Measurements from ENCODE around the gene MPDU1. TPM values are rescaled to one million over a fixed set of nuclear protein-coding genes. Genes with fewer than 3 reads are reported as not detected.

The MPDU1 gene
- total and polyA plus RNA-seq, 10 of the 15 experiments (the other 5 are each of a cell fraction or from before 2014, with no cell fraction given), result 3.6 to 138 (median 78.9) TPM

- 0 out of 2 replicates have a peak overlapping the region, but pooled peaks have one; percentile 31 for H3K4me3 ChIP-seq
- H3K79me2 ChIP-seq (ENCODE audit: control insufficient read depth, insufficient read depth, low read length), result no peaks in the 10 kb centered on the region
- peak; percentile 95 for FAIRE-seq
- DNase-seq (ENCODE audit: low read depth, low spot score), result peak; percentile 95
- H3K4me2 ChIP-seq (ENCODE audit: control insufficient read depth, insufficient read depth), result peak overlapping the region; percentile 45
- ATAC-seq, result peak; percentile 91
- ChIA-PET RAD21 (ENCODE audit: unreplicated experiment) (interaction anchor here (0.7 to 1.8 kb wide), 7 partner anchors 8 to 135 kb away, joined by 3 to 7 read pairs (median 5); partner anchors contain the start of gene TP53), POLR2A (interaction anchor here (0.5 to 1.5 kb wide), 12 partner anchors 7 to 374 kb away, joined by 3 to 6 read pairs (median 3); partner anchors contain the start of genes ACADVL, DLG4, SENP3 and TMEM256), SMC1A (ENCODE audit: uncharacterized antibody, unreplicated experiment) (interaction anchor here (0.9 to 2.2 kb wide), 6 partner anchors 8 to 598 kb away, joined by 3 to 10 read pairs (median 4); partner anchors contain the start of gene SENP3), CTCF (interaction anchor here (0.6 to 2.5 kb wide), 11 partner anchors 8 to 201 kb away, joined by 3 to 20 read pairs (median 3); partner anchors contain the start of genes FXR2, SENP3 and TP53)
- H3K9me3 ChIP-seq (replicated peaks; ENCODE audit: control insufficient read depth, insufficient read depth, low read length), result no peaks in the 10 kb centered on the region
- H3K27ac ChIP-seq (ENCODE audit: control insufficient read depth, insufficient read depth), result no peak overlapping the region; the same call in 1 of the 2 replicates
- in situ Hi-C loops (cut with MboI) (loop anchor here (25.0 kb wide), 1 partner anchor 515 kb away; the partner anchor contains the start of genes SLC16A11 and SLC16A13), intact Hi-C loops (cut with micrococcal nuclease; ENCODE audit: unreplicated experiment) (no loop called here)
- 2% methylated on average over 6 of the region's 6 CpGs for WGBS (ENCODE audit: insufficient coverage, insufficient replicate concordance, low lambda C conversion rate, missing lambda C conversion rate)
- H2AFZ ChIP-seq (ENCODE audit: control insufficient read depth, low read depth, low read length), result no peak overlapping the region
- BruUV-seq (replicated peaks), result no TSS peak
- H4K20me1 ChIP-seq (ENCODE audit: control insufficient read depth, insufficient read depth), result no peaks in the 10 kb centered on the region
- H3K36me3 ChIP-seq (ENCODE audit: control insufficient read depth in 2 of 2, insufficient read depth in 2 of 2, low read length in 1 of 2), result no peaks in the 10 kb centered on the region
- no peaks in the 10 kb centered on the region; a peak in 1 of 4 replicates for H3K27me3 ChIP-seq (replicated peaks in 1 of 2; ENCODE audit: control insufficient read depth in 2 of 2, insufficient read depth in 2 of 2, low read length in 1 of 2)
- peak overlapping the region; percentile 7; the same call in 1 of the 2 replicates for H3K9ac ChIP-seq (ENCODE audit: control insufficient read depth, insufficient read depth, low read length)
- peaks cover 31% of the 10 kb centered on the region for H3K4me1 ChIP-seq (ENCODE audit: control insufficient read depth, insufficient read depth, low read length)
- no peak for TF ChIP-seq TAF1 (IDR thresholded peaks at IDR 0.05; ENCODE audit: borderline replicate concordance, low read depth, low read length)
- TF ChIP-seq BCL3 (IDR thresholded peaks at IDR 0.05; ENCODE audit: borderline replicate concordance, insufficient read depth, low read depth, low read length, poor library complexity, severe bottlenecking), result no peak
- TF ChIP-seq IKZF2 (IDR thresholded peaks at IDR 0.05), result peak; percentile 96 to 98
- 0 out of 2 replicates have a peak, but pooled peaks have one; percentile 55 for TF ChIP-seq NR2F1 (conservative IDR thresholded peaks at IDR 0.05)
- TF ChIP-seq DPF2 (IDR thresholded peaks at IDR 0.05), result peak; percentile 71; the same call in 1 of the 2 replicates
- TF ChIP-seq ELK1 (IDR thresholded peaks at IDR 0.05; ENCODE audit: low read depth, low read length), result no peak
- TF ChIP-seq ZBTB40 (IDR thresholded peaks at IDR 0.05; ENCODE audit: borderline replicate concordance), result no peak
- TF ChIP-seq ZNF384 (IDR thresholded peaks at IDR 0.05; ENCODE audit: borderline replicate concordance, low read depth, low read length), result peak; percentile 94
- TF ChIP-seq YBX1 (IDR thresholded peaks at IDR 0.05), result no peak
- no peak for TF ChIP-seq KDM1A (IDR thresholded peaks at IDR 0.05; ENCODE audit: borderline replicate concordance)
- TF ChIP-seq MTA2 (IDR thresholded peaks at IDR 0.05; ENCODE audit: low read depth), result peak; percentile 71; the same call in 1 of the 2 replicates
- 0 out of 2 replicates have a peak, but pooled peaks have one; percentile 51 for TF ChIP-seq CHD2 (IDR thresholded peaks at IDR 0.05; ENCODE audit: borderline replicate concordance, low read depth, low read length)
- no peak for TF ChIP-seq CTCF (IDR thresholded peaks at IDR 0.05 in 2 of 3, conservative IDR thresholded peaks at IDR 0.05 in 1 of 3; ENCODE audit: control insufficient read depth in 2 of 3, extremely low read depth in 1 of 3, insufficient read depth in 1 of 3, low read depth in 3 of 3, low read length in 3 of 3)
- TF ChIP-seq SREBF1 (IDR thresholded peaks at IDR 0.05; ENCODE audit: low read length), result no peak
- no peak for TF ChIP-seq SMC3 (IDR thresholded peaks at IDR 0.05; ENCODE audit: borderline replicate concordance, low read length)
Measured at GRCh38 chr17:7552621-7553051, 31.0 kb upstream of the MPDU1 start.

All from GM12878 (cell line).